CD4-positive, alpha-beta T cell treated with Interleukin-2 at 100 ng/mL for 4 hours (primary cell): ENCODE measurements around the gene MRPL44.
"Not testable (repeated sequence)": the region's sequence is repeated elsewhere in the genome, so short reads cannot be mapped to it uniquely, and the experiment has no call there.

ENCODE experiments used
- DNase-seq: peaks from one replicate; pipeline ENCODE4 v3.0.0-alpha.2; 2020; ENCODE audit warnings: low spot score

MRPL44 gene

GRCh38 chr2:223971731-223972130 is 14.5 kb downstream of the MRPL44 start:
- DNase-seq = no peak

GRCh38 chr2:223972656-223973102 is 15.4 kb downstream of the MRPL44 start:
- no peak for DNase-seq

GRCh38 chr2:223973606-223974005 is 16.3 kb downstream of the MRPL44 start:
- DNase-seq = no peak

- DNase-seq = no peak
Observed at GRCh38 chr2:223976635-223977226, 19.5 kb downstream of the MRPL44 start.

GRCh38 chr2:223978451-223978850 is 21.2 kb downstream of the MRPL44 start:
- no peak for DNase-seq

GRCh38 chr2:223979730-223980396 is 22.6 kb downstream of the MRPL44 start:
- no peak for DNase-seq

GRCh38 chr2:223980397-223980735 is 23.1 kb downstream of the MRPL44 start:
- DNase-seq = no peak

GRCh38 chr2:223980803-223981202 is 23.5 kb downstream of the MRPL44 start:
- no peak for DNase-seq

- no peak for DNase-seq
Observed at GRCh38 chr2:223981241-223981640, 24.0 kb downstream of the MRPL44 start.

GRCh38 chr2:223989206-223989855 is 32.1 kb downstream of the MRPL44 start:
- DNase-seq = no peak

- DNase-seq = no peak
Observed at GRCh38 chr2:223989856-223990232, 32.6 kb downstream of the MRPL44 start.

- no peak for DNase-seq
Observed at GRCh38 chr2:223991611-223992010, 34.3 kb downstream of the MRPL44 start.

GRCh38 chr2:223993634-223994232 is 36.5 kb downstream of the MRPL44 start:
- peak; percentile 68 for DNase-seq

GRCh38 chr2:223994562-223995162 is 37.4 kb downstream of the MRPL44 start:
- no peak for DNase-seq

GRCh38 chr2:223995569-223995968 is 38.3 kb downstream of the MRPL44 start:
- DNase-seq = no peak

- DNase-seq = no peak
Observed at GRCh38 chr2:223996391-223996790, 39.1 kb downstream of the MRPL44 start.

- no peak for DNase-seq
Observed at GRCh38 chr2:223997938-223998337, 40.7 kb downstream of the MRPL44 start.

GRCh38 chr2:223998948-223999347 is 41.7 kb downstream of the MRPL44 start:
- no peak for DNase-seq

GRCh38 chr2:223999862-224000261 is 42.6 kb downstream of the MRPL44 start:
- no peak for DNase-seq

- not testable (repeated sequence) for DNase-seq
Observed at GRCh38 chr2:224000662-224001061, 43.4 kb downstream of the MRPL44 start.

GRCh38 chr2:224004105-224004695 is 46.9 kb downstream of the MRPL44 start:
- no peak for DNase-seq

- DNase-seq = no peak
Observed at GRCh38 chr2:224008702-224009261, 51.5 kb downstream of the MRPL44 start.
